OCI-LY7 (cell line): ENCODE measurements around the gene KREMEN1.

Source experiments
- EZH2phosphoT487 ChIP-seq: fragments of 200-600 bp; sonication (generic); IDR thresholded peaks from 2 replicates; pipeline ENCODE4 v1.6.1; 2018; ENCODE audit warnings: low read depth, borderline replicate concordance, mild to moderate bottlenecking, mixed run types, antibody characterized with exemption, low read length, moderate library complexity, mixed read lengths
- TF ChIP-seq, protein P1 (sequence below): fragments of 200-600 bp; sonication (generic); conservative IDR thresholded peaks from 2 replicates; pipeline ENCODE4 v1.5.1; 2014; ENCODE audit warnings: mild to moderate bottlenecking, antibody characterized with exemption, low read length, moderate library complexity, mixed read lengths

DNA sequence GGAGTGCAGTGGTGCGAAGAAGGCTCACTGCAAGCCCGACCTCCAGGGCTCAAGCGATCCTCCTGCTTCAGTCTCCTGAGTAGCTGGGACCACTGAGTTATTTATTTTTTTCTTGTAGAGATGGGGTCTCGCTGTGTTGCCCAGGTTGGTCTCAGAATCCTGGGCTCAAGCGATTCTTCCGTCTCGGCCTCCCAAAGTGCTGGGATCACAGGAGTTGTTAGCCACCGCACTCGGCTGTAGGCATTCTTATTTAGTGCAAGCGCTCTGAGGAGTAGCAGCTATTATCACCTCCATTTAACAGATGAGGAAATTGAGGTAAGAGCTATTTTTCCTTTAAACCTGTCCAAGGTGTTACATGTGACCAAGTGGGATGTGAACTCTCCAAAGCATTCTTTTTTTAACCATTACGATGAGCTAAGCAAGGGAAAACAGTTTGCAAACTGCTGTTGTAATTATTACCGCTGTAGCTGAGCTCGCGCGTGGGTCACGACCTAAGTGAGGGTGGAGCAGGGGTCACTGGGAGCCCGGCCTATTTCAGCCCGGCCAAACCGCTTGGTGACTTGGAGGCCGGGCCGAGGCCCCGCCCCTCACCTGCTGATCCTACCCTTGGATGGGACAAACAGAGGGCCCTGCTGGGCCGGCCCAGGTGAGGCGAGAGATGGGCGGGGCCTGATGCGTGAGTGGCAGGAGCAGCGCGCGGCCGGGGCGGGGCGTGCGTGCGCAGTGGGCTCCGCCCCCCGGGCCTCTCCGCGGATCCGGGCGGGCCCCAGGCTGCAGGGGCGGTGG, 449 bp upstream of the KREMEN1 start:
- TF ChIP-seq, protein P1, sequence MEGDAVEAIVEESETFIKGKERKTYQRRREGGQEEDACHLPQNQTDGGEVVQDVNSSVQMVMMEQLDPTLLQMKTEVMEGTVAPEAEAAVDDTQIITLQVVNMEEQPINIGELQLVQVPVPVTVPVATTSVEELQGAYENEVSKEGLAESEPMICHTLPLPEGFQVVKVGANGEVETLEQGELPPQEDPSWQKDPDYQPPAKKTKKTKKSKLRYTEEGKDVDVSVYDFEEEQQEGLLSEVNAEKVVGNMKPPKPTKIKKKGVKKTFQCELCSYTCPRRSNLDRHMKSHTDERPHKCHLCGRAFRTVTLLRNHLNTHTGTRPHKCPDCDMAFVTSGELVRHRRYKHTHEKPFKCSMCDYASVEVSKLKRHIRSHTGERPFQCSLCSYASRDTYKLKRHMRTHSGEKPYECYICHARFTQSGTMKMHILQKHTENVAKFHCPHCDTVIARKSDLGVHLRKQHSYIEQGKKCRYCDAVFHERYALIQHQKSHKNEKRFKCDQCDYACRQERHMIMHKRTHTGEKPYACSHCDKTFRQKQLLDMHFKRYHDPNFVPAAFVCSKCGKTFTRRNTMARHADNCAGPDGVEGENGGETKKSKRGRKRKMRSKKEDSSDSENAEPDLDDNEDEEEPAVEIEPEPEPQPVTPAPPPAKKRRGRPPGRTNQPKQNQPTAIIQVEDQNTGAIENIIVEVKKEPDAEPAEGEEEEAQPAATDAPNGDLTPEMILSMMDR, result no peak
- TF ChIP-seq EZH2phosphoT487, result no peak
